ENCODE results near the gene AIF1L.
A peak's percentile ranks its signal among the peaks of the same experiment; 100 is the strongest.
"Not testable (repeated sequence)": the region's sequence is repeated elsewhere in the genome, so short reads cannot be mapped to it uniquely, and the experiment has no call there.

The AIF1L gene

GRCh38 chr9:131099845-131100244 is 3.5 kb downstream of the AIF1L start:
- DNase-seq: not testable (repeated sequence)

GRCh38 chr9:131100445-131100844 is 4.1 kb downstream of the AIF1L start:
- no peak for DNase-seq

- no peak for DNase-seq
Observed at GRCh38 chr9:131101207-131101964, 5.1 kb downstream of the AIF1L start.

GRCh38 chr9:131103024-131103423 is 6.7 kb downstream of the AIF1L start:
- DNase-seq: no peak

- DNase-seq: no peak
Observed at GRCh38 chr9:131103535-131103934, 7.2 kb downstream of the AIF1L start.

- peak; percentile 30 for DNase-seq
Observed at GRCh38 chr9:131104016-131104740, 7.8 kb downstream of the AIF1L start.

- no peak for DNase-seq
Observed at GRCh38 chr9:131105952-131106351, 9.6 kb downstream of the AIF1L start.

GRCh38 chr9:131107760-131108159 is 11.4 kb downstream of the AIF1L start:
- DNase-seq: no peak

- no peak for DNase-seq
Observed at GRCh38 chr9:131111186-131111853, 15.0 kb downstream of the AIF1L start.

- DNase-seq: no peak
Observed at GRCh38 chr9:131111854-131112311, 15.6 kb downstream of the AIF1L start.

- no peak for DNase-seq
Observed at GRCh38 chr9:131112374-131113154, 16.2 kb downstream of the AIF1L start.

- DNase-seq: no peak
Observed at GRCh38 chr9:131113655-131114054, 17.3 kb downstream of the AIF1L start.

GRCh38 chr9:131114084-131114535 is 17.8 kb downstream of the AIF1L start:
- no peak for DNase-seq

- DNase-seq: not testable (repeated sequence)
Observed at GRCh38 chr9:131115360-131115742, 19.0 kb downstream of the AIF1L start.

- no peak for DNase-seq
Observed at GRCh38 chr9:131116281-131117120, 20.2 kb downstream of the AIF1L start.

GRCh38 chr9:131117121-131117761 is 20.9 kb downstream of the AIF1L start:
- no peak for DNase-seq

GRCh38 chr9:131117762-131118145 is 21.4 kb downstream of the AIF1L start:
- DNase-seq: no peak

GRCh38 chr9:131119600-131119999 is 23.3 kb downstream of the AIF1L start:
- DNase-seq: no peak

GRCh38 chr9:131120620-131121228 is 24.4 kb downstream of the AIF1L start:
- no peak for DNase-seq

- no peak for DNase-seq
Observed at GRCh38 chr9:131121346-131121745, 25.0 kb downstream of the AIF1L start.

- DNase-seq: no peak
Observed at GRCh38 chr9:131122158-131122557, 25.8 kb downstream of the AIF1L start.
